Measurements from ENCODE around the gene CDK6.

DNA sequence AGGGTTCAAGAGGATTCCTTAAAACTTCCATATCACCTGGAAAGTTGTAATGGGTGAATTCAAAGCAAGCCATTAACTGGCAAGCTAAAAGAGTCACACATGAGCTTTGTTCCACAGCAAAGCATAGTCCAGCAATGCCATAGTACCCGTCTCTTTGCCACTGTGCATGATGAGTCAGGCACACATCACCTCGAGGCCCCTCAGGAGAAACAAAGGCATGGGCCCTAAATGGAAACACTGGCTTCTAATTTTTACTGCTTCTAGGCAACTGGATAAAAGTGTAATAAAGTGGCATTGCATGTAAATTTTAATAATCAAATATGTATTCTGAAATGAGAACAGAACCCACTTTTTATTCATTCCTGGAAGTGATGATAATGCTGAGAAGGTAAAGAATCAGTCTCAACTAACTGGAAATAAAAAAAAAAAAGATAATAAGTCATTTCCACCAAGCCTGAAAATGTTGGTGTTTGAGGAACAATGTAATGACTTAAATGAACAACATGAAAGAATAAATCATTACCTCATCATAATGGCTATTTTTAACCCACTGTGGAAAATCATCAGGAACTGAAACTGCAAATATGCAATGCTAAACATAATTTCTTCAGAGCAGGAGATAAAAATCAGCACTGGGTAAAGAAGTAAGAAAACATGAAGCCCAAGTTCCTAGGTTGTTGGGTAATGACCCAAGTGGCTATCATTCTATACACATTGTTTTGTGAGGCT, 104.9 kb downstream of the CDK6 start:
- TF ChIP-seq JUN (IDR thresholded peaks at IDR 0.05), result no peak
- TF ChIP-seq, protein P1, sequence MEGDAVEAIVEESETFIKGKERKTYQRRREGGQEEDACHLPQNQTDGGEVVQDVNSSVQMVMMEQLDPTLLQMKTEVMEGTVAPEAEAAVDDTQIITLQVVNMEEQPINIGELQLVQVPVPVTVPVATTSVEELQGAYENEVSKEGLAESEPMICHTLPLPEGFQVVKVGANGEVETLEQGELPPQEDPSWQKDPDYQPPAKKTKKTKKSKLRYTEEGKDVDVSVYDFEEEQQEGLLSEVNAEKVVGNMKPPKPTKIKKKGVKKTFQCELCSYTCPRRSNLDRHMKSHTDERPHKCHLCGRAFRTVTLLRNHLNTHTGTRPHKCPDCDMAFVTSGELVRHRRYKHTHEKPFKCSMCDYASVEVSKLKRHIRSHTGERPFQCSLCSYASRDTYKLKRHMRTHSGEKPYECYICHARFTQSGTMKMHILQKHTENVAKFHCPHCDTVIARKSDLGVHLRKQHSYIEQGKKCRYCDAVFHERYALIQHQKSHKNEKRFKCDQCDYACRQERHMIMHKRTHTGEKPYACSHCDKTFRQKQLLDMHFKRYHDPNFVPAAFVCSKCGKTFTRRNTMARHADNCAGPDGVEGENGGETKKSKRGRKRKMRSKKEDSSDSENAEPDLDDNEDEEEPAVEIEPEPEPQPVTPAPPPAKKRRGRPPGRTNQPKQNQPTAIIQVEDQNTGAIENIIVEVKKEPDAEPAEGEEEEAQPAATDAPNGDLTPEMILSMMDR (IDR thresholded peaks at IDR 0.05), result no peak
- TF ChIP-seq NPAS2 (CRISPR knock-in tag; IDR thresholded peaks at IDR 0.05; ENCODE audit: borderline replicate concordance), result no peak
- no peak for TF ChIP-seq KDM1A (IDR thresholded peaks at IDR 0.05; ENCODE audit: low read depth)
- no peak for TF ChIP-seq RNF2 (IDR thresholded peaks at IDR 0.05; ENCODE audit: borderline replicate concordance, low read depth)
- TF ChIP-seq POLR2A (IDR thresholded peaks at IDR 0.05; ENCODE audit: low read length), result no peak
- no peak for TF ChIP-seq EHMT2 (IDR thresholded peaks at IDR 0.05; ENCODE audit: low read depth)
- no peak for TF ChIP-seq JUNB (IDR thresholded peaks at IDR 0.05)
- TF ChIP-seq KDM5A (IDR thresholded peaks at IDR 0.05), result no peak

Measured in A549 (cell line).